Fibroblast of skin of abdomen (primary cell): ENCODE data around the gene PAPPA2.
A peak's percentile ranks its signal among the peaks of the same experiment; 100 is the strongest.

ENCODE experiments used
- DNase-seq: peaks from one replicate; pipeline ENCODE4 v3.0.0-alpha.2; 2013

The PAPPA2 gene

GRCh38 chr1:176504848-176505553 lies 42.0 kb downstream of the PAPPA2 start:
- DNase-seq: no peak

DNA sequence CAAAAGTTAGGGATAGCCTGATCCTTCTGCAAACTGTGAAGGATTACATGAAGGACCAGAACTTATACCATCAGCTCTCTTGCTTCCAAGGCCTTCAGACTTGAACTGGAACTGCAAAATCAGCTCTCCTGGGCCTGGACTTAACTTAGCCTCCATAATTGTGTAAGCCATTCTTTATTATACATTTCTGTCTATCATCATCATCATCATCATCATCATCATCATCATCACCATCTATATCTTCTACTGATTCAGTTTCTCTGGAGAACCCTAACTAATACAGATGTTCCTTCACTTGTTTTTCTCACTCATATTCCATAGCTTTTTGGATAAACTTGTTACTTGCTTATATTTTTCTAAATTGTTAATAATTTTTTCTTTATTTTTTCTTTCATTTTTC lies 50.0 kb downstream of the PAPPA2 start:
- no peak for DNase-seq

DNA sequence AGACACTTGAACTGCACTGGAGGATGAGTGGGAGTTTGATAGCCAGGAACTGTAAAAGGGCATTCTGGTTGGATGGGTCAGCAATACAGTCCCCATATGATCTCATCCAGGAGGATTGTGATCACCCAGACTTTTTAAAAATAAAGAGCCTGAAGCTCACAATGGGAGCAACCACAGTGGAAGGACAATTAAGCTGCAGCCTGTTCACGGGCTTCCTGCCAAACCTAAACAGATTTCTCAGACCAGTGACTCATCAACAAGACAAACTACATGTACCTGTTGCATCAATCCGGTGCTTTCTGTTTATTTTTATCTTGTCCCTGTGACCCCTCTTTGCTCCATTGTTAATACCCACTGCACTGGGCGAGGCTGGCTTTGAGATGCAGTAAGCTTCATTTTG lies 52.3 kb downstream of the PAPPA2 start:
- DNase-seq: peak; percentile 82

GRCh38 chr1:176517484-176517883 lies 54.5 kb downstream of the PAPPA2 start:
- DNase-seq: peak; percentile 73

GRCh38 chr1:176521211-176521610 lies 58.2 kb downstream of the PAPPA2 start:
- no peak for DNase-seq

DNA sequence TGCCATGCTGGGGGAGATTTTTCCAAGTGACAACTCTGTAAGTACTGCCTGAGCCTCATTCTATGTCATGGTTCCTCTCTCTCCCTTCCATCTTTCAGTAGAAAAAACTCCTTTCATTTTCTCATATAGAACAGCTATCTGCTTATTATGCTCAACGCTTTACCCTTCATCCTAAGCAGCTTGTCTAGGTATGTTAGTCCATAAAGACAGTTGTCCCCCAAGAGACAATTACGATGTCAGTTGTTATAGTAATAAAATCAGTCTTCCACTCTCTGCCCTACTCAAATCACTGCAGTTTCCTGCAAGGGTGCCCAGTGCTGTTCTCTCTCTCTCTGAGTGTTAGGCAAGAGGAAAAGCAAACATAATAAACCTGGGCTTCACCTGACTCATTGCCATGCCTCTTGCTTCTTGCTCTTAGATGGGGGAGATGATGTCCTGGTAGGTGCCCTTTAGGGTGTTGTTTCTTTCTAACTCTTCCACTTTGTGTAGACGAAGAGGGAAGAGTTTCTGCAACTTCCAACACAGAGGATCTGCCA lies 59.4 kb downstream of the PAPPA2 start:
- DNase-seq: no peak

DNA sequence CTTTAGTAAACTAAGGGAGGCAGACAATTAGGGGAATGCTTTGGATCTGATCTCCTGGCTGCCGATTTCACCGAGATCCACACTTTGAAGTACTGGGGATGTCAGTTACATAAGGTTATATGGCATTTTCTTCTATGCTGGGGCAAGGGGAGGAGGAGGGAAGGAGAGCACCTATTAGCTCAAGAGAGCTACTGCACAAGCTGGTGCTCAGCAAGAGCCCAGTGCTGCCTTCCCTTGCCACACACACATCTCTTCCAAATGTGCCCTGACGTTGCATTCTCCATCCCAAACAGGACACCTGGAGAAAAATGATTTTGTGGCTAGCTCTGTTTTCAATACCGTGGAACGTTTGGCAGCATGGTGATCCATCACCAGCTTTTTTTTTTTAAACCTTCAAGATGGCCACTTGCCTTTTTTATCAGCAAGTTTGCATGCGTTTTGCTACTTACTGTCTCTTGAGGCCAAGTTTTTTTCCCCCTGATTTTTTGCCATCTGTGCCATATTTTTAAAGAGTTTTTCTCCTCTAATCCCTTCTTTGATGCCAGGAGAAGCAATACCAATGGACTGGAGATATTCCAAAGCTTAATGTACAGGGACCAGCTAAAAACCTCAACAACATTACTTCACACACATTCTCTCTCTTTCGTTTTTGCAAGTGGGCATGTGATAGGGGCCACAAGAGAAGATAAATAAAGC lies 66.6 kb downstream of the PAPPA2 start:
- no peak for DNase-seq

DNA sequence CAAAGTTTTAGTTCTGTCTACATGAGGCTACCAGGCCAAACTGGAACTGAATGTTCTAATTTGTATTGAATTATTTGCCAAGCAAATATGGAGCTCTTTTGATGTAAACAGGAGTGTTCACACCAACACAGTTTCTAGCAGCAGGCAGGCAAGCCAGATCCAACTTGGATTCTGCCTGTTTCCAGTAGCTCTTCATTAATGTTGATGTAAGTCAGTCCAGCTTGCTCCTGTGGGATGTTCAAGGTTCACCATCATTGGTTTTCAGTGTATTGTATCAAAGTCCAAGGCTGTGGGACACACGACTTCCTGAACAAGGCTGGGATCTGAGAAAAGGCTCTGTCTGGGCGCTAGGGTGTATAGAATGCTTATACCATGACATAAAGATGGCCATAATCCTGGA lies 68.1 kb downstream of the PAPPA2 start:
- DNase-seq: no peak

DNA sequence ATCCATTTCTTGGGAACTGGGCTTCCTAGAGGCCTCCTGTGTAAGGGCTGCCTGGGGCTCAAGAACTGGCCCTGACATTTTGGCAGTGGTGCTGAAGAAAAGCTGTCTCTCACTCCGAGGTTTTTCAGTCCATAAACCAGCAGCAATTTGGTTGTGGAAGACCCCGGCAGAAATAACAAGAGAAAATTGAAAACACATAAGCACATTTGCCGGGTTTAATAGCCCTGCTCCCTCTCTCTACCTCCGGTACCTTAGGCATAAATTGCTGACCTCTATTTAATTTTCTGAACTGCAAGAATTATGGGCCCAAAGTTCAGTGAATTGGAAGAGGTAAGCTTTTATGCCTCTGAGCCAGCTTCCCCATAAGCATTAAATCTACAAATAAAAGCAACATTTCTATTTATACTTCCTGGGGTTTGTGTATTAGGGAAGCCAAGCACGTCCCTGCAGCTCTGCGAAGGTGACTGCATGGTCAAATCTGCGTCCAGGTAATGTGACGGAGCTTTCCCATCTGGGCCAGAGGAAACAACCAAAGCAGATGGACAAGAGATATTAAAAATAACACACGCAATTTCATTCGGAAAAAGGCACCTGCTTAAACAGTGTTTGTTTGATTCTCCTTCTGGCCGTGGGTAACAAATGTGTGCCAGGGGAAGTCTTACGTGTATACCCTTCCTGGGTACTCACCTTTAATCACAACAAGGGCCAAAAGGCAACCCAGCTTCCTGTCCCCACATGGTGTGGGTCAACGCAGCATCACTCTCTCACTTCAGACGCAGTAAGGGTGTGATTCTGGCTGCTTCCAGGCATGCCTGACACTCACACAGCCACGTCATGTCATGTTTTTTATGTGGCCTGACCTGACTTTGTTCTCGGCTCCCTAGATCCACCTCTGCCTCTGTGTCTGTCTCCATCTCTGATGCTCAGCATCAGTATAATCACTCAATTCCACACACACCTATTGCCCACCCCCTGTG lies 69.2 kb downstream of the PAPPA2 start:
- no peak for DNase-seq

DNA sequence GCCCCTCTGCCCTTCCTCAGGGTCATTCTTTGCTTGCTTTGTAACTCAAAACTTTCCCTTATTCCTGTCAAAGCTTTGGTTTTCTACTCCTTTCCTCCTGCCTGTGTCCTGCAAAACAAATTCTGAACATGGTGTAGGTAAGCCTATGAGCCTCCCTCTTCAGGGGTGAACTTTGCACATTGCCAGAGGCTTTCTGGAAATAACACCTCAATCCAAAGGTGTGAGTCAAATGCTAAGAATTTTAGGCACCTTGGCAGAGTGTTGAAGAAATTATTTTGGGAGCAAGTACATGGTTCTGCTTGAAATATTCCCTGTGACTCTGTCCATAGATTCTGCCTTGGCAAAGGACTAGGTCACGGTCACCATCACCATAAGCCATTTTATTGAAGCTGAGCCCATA lies 70.0 kb downstream of the PAPPA2 start:
- DNase-seq: no peak

DNA sequence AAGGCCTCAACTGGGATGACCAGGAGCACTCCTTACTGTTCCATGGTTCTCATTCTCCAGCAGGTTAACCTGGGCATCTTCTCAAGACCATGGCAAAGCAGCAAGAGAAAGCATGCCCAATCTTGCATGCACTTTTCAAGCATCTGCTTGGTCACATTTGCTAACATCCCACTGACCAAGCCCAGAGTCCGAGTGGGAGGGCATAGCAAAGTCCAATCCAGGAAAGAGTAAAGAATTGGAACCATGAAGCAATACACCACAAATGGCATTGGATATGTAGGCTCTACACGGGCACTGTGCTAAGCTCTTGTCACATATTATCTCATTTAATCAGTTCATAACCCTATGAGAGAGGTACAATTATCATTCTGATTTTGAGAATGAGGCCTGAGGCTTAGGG lies 73.6 kb downstream of the PAPPA2 start:
- DNase-seq: no peak

GRCh38 chr1:176539018-176539417 lies 76.0 kb downstream of the PAPPA2 start:
- no peak for DNase-seq

DNA sequence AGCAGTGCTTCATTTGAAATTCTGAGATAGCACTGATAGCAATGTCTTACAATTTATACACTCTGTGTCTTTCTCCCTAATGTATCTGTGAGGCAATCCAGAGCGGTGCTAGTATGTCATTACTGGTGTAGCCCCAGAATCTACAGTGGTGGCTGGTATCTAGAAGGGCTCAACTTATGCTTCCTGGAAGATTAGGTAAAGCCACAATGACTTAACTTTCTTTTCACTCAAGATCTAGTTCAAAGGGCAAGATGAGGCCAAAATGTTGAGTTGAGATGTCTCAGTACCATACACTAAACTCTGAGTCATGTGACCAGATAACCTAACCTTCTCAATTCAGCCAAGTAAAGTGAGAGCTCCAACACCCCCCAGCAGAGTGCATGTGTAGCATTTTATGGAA lies 77.5 kb downstream of the PAPPA2 start:
- DNase-seq: no peak

- peak; percentile 39 for DNase-seq
Observed at GRCh38 chr1:176541663-176542062, 78.7 kb downstream of the PAPPA2 start.

- no peak for DNase-seq
Observed at GRCh38 chr1:176542352-176542751, 79.4 kb downstream of the PAPPA2 start.

GRCh38 chr1:176543360-176544129 lies 80.6 kb downstream of the PAPPA2 start:
- no peak for DNase-seq

GRCh38 chr1:176545034-176545639 lies 82.2 kb downstream of the PAPPA2 start:
- DNase-seq: no peak

- no peak for DNase-seq
Observed at GRCh38 chr1:176546825-176547224, 83.8 kb downstream of the PAPPA2 start.

- DNase-seq: no peak
Observed at GRCh38 chr1:176551146-176551545, 88.2 kb downstream of the PAPPA2 start.

DNA sequence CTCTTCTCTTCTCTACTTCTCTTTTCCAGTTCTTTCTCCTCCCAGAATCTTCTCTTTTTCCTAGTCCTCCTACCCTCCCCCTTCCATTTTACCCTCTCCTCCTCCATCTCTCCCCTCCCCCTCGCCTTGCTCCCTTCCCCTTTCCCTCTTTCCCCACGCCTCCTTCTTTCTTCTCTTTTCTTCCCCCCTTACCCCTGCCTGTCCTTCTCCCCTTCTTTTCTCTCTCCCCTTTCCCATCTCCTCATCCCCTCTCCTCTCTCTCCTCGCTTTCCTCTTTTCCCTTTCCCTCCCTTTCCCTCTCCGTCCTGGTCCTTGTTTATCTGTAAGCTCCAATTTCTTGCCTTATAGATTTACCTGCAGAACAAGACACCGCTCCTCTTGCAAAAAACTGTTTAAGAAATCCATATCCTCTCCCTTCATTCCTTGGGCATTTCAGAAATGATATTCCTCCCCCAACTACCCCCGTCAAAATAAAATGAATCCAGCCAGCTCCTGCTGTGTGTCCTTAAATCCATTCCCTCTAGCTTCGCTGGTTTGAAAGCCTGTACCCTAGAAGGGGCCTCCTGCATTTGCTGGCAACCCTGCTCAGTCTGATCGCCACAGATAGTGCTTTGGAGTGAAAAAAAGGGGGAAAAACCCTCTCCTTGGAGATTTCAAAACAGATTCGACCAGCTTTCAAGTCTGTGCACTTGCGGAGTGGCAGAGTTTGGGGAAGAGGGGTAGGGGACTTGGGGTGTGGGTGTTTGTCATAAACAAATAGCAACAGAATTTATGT lies 89.4 kb downstream of the PAPPA2 start:
- no peak for DNase-seq

DNA sequence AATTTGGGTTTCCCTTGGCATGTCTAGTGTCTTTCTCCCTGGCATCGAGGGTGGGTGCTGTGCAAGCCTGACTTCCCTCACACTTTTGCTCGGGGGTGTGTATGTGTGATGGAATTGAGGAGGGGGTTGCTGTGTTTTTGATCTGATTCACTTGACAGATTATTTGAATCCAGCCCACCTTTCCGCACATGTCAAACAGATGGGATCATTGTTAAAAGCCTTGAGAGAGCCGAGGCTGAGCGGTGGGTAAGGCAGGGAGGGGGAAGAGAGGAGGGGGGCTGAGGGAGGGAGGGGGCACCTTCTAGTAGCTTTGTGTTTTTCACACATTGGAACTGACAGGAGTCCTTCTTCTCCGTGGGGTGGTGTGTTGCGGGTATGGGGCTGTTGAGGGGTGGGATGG lies 90.0 kb downstream of the PAPPA2 start:
- DNase-seq: no peak
